ENCODE data around the gene ADRA2C. TPM values are rescaled to one million over a fixed set of nuclear protein-coding genes. Genes with fewer than 3 reads are reported as not detected.

ADRA2C gene
- total and polyA plus RNA-seq, 9 of the 15 experiments (the other 6 are each of a cell fraction or from before 2014, with no cell fraction given) = 0.06 to 0.58 (median 0.14) TPM; not detected in 2

GRCh38 chr4:3756343-3757059, 9.7 kb upstream of the ADRA2C start (continued):
- TF ChIP-seq, protein P1, sequence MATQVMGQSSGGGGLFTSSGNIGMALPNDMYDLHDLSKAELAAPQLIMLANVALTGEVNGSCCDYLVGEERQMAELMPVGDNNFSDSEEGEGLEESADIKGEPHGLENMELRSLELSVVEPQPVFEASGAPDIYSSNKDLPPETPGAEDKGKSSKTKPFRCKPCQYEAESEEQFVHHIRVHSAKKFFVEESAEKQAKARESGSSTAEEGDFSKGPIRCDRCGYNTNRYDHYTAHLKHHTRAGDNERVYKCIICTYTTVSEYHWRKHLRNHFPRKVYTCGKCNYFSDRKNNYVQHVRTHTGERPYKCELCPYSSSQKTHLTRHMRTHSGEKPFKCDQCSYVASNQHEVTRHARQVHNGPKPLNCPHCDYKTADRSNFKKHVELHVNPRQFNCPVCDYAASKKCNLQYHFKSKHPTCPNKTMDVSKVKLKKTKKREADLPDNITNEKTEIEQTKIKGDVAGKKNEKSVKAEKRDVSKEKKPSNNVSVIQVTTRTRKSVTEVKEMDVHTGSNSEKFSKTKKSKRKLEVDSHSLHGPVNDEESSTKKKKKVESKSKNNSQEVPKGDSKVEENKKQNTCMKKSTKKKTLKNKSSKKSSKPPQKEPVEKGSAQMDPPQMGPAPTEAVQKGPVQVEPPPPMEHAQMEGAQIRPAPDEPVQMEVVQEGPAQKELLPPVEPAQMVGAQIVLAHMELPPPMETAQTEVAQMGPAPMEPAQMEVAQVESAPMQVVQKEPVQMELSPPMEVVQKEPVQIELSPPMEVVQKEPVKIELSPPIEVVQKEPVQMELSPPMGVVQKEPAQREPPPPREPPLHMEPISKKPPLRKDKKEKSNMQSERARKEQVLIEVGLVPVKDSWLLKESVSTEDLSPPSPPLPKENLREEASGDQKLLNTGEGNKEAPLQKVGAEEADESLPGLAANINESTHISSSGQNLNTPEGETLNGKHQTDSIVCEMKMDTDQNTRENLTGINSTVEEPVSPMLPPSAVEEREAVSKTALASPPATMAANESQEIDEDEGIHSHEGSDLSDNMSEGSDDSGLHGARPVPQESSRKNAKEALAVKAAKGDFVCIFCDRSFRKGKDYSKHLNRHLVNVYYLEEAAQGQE (IDR thresholded peaks at IDR 0.05; ENCODE audit: borderline replicate concordance) = 0 out of 2 replicates have a peak, but pooled peaks have one; percentile 28
- TF ChIP-seq, protein P1 (CRISPR knock-in tag; IDR thresholded peaks at IDR 0.05; ENCODE audit: low read depth) = no peak
- TF ChIP-seq BRF2 (IDR thresholded peaks at IDR 0.05; ENCODE audit: borderline replicate concordance, insufficient read depth, insufficient read length) (no peak), USF1 (CRISPR knock-in tag; IDR thresholded peaks at IDR 0.05) (peak; percentile 96), HCFC1 (IDR thresholded peaks at IDR 0.05; ENCODE audit: low read depth, low read length) (peak; percentile 84)

Measured in K562 (cell line).